Liver (tissue), 9 donors: ENCODE data around the gene ADAM10. TPM values are rescaled to one million over a fixed set of nuclear protein-coding genes. Genes with fewer than 3 reads are reported as not detected.

ENCODE experiments used
- DNase-seq: peaks from one replicate; pipeline ENCODE4 v3.0.0-alpha.2; 2017; ENCODE audit warnings: low spot score
- H3K27ac ChIP-seq, 2 donors: one replicate each; pipeline ENCODE4 v1.7.0; 2013; ENCODE audit warnings: inconsistent platforms in 2 of 2, low read length in 2 of 2, control low read depth in 1 of 2, low read depth in 1 of 2, mild to moderate bottlenecking in 1 of 2
- H3K27me3 ChIP-seq, 4 donors: one replicate each; pipeline versions ENCODE4 v1.6.1 to v1.7.0; 2013; ENCODE audit warnings: low read length in 3 of 4, inconsistent platforms in 1 of 4, mild to moderate bottlenecking in 1 of 4, moderate library complexity in 1 of 4; ENCODE audit not compliant: control insufficient read depth in 4 of 4, insufficient read depth in 4 of 4
- H3K36me3 ChIP-seq, 4 donors: one replicate each; pipeline versions ENCODE4 v1.6.1 to v1.7.0; 2013; ENCODE audit warnings: low read length in 3 of 4, mild to moderate bottlenecking in 3 of 4, low read depth in 1 of 4, moderate library complexity in 1 of 4; ENCODE audit not compliant: control insufficient read depth in 4 of 4, insufficient read depth in 3 of 4
- H3K4me1 ChIP-seq, 4 donors: one replicate each; pipeline versions ENCODE4 v1.6.1 to v1.7.0; 2013; ENCODE audit warnings: low read length in 3 of 4, mild to moderate bottlenecking in 3 of 4, moderate library complexity in 1 of 4; ENCODE audit not compliant: control insufficient read depth in 4 of 4, insufficient read depth in 4 of 4
- H3K4me3 ChIP-seq, 3 donors: one replicate each; pipeline versions ENCODE4 v1.6.1 to v1.7.0; 2013; ENCODE audit warnings: low read length in 3 of 3, control low read depth in 1 of 3, low read depth in 1 of 3, mild to moderate bottlenecking in 1 of 3
- H3K9ac ChIP-seq, 2 donors: one replicate each; pipeline ENCODE4 v1.7.0; 2013; ENCODE audit warnings: low read length in 2 of 2, mild to moderate bottlenecking in 2 of 2, moderate library complexity in 2 of 2, control low read depth in 1 of 2, low read depth in 1 of 2
- H3K9me3 ChIP-seq, 4 donors: one replicate each; pipeline versions ENCODE4 v1.6.1 to v1.7.0; 2013; ENCODE audit warnings: low read length in 3 of 4; ENCODE audit not compliant: control insufficient read depth in 4 of 4
- FOXA1 ChIP-seq: IDR thresholded peaks from 2 replicates; pipeline ENCODE4 v1.6.1; 2016; ENCODE audit warnings: antibody characterized with exemption
- GABPA ChIP-seq, 2 donors: IDR thresholded peaks in 1 of 2; conservative IDR thresholded peaks in 1 of 2; 2 replicates each; pipeline ENCODE4 v1.6.1; 2016; ENCODE audit warnings: antibody characterized with exemption in 2 of 2, mild to moderate bottlenecking in 1 of 2, moderate library complexity in 1 of 2
- HNF4G ChIP-seq: IDR thresholded peaks from 2 replicates; pipeline ENCODE4 v1.6.1; 2016; ENCODE audit warnings: antibody characterized with exemption
- MAX ChIP-seq: IDR thresholded peaks from 2 replicates; pipeline ENCODE4 v1.6.1; 2016; ENCODE audit warnings: antibody characterized with exemption
- NR2F2 ChIP-seq: IDR thresholded peaks from 2 replicates; pipeline ENCODE4 v1.6.1; 2016; ENCODE audit warnings: antibody characterized with exemption
- RXRA ChIP-seq, 2 donors: IDR thresholded peaks; 2 replicates each; pipeline ENCODE4 v1.6.1; 2017 to 2018; ENCODE audit warnings: antibody characterized with exemption in 2 of 2, mild to moderate bottlenecking in 1 of 2
- SP1 ChIP-seq: IDR thresholded peaks from 2 replicates; pipeline ENCODE4 v1.6.1; 2018; ENCODE audit warnings: antibody characterized with exemption, mild to moderate bottlenecking
- TAF1 ChIP-seq: conservative IDR thresholded peaks from 2 replicates; pipeline ENCODE4 v1.6.1; 2016; ENCODE audit warnings: antibody characterized with exemption, mild to moderate bottlenecking
- WGBS: extraction: QIAGEN DNeasy Blood & Tissue Kit; methylation state at CpG from one replicate; pipeline ENCODE4 v1.1.7; 2013; 5-methylcytosine and 5-hydroxymethylcytosine counted together
- polyA plus RNA-seq, 2 donors: library from polyadenylated mRNA; stranded (reverse) in 1 of 2; unstranded in 1 of 2; fragments of 200-250 nt in 1 of 2; fragments of >200 nt in 1 of 2; fragmentation: Nextera tagmentation in 1 of 2; extraction: Ambion mirVana in 1 of 2; gene quantifications; one replicate each; pipeline versions ENCODE4 v1.2.1 to v1.2.3, GENCODE V29; 2013 to 2015
- total RNA-seq, 2 donors: library from RNA; depleted of rRNA; stranded (reverse); fragments of >200 nt; gene quantifications; one replicate each; pipeline ENCODE4 v1.2.3, GENCODE V29; 2014
- TF ChIP-seq, protein P1 (sequence below): IDR thresholded peaks from 2 replicates; pipeline ENCODE4 v1.6.1; 2016; ENCODE audit warnings: antibody characterized with exemption, mild to moderate bottlenecking
- TF ChIP-seq, protein P2 (sequence below): IDR thresholded peaks from 2 replicates; pipeline ENCODE4 v1.6.1; 2016; ENCODE audit warnings: antibody characterized with exemption
- TF ChIP-seq, protein P3 (sequence below): IDR thresholded peaks from 2 replicates; pipeline ENCODE4 v1.6.1; 2016; ENCODE audit warnings: antibody characterized with exemption
- donor health status: healthy.
- donor health status: healthy.
- donor health status: healthy.
- donor health status: healthy.
- donor health status: healthy.

The ADAM10 gene
- total and polyA plus RNA-seq, 4 donors: 12.6 to 55.6 (median 34.6) TPM

DNA sequence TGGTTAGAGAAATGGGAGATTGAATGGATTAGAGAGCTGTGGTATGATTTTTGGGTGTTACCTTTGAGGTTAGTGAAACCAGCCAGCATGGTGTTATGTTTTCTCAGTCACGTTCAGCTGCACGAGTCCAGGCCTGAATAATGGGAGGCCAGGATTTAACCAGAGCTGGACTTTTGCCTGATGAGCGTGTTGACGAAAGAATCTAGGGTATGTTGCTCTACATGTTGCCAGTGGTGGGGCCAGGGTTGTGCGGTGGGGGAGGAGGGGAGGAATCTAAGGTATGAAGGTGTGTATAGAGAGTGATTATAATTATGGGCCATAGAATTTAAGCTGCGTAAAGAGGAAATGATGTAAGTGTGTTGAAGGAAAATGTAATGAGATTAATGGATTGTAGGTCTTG, 44.4 kb upstream of the ADAM10 start:
- Histone ChIP-seq H3K4me3 (no peak overlapping the region), H3K27me3 (no peaks in the 10 kb centered on the region), H3K4me1 (no peaks in the 10 kb centered on the region), H3K27ac (no peak overlapping the region), H3K36me3 (no peaks in the 10 kb centered on the region), H3K9me3 (no peaks in the 10 kb centered on the region), H3K9ac (no peak overlapping the region)
- 91% methylated on average over 6 of the region's 6 CpGs for WGBS
- peak; percentile 33 for DNase-seq
- TF ChIP-seq, protein P1, sequence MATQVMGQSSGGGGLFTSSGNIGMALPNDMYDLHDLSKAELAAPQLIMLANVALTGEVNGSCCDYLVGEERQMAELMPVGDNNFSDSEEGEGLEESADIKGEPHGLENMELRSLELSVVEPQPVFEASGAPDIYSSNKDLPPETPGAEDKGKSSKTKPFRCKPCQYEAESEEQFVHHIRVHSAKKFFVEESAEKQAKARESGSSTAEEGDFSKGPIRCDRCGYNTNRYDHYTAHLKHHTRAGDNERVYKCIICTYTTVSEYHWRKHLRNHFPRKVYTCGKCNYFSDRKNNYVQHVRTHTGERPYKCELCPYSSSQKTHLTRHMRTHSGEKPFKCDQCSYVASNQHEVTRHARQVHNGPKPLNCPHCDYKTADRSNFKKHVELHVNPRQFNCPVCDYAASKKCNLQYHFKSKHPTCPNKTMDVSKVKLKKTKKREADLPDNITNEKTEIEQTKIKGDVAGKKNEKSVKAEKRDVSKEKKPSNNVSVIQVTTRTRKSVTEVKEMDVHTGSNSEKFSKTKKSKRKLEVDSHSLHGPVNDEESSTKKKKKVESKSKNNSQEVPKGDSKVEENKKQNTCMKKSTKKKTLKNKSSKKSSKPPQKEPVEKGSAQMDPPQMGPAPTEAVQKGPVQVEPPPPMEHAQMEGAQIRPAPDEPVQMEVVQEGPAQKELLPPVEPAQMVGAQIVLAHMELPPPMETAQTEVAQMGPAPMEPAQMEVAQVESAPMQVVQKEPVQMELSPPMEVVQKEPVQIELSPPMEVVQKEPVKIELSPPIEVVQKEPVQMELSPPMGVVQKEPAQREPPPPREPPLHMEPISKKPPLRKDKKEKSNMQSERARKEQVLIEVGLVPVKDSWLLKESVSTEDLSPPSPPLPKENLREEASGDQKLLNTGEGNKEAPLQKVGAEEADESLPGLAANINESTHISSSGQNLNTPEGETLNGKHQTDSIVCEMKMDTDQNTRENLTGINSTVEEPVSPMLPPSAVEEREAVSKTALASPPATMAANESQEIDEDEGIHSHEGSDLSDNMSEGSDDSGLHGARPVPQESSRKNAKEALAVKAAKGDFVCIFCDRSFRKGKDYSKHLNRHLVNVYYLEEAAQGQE: no peak
- TF ChIP-seq, protein P2, sequence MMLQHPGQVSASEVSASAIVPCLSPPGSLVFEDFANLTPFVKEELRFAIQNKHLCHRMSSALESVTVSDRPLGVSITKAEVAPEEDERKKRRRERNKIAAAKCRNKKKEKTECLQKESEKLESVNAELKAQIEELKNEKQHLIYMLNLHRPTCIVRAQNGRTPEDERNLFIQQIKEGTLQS: no peak
- no peak for TF ChIP-seq GABPA (IDR thresholded peaks at IDR 0.05 in 1 of 2, conservative IDR thresholded peaks at IDR 0.05 in 1 of 2)
- TF ChIP-seq SP1: no peak
- no peak for TF ChIP-seq NR2F2
- TF ChIP-seq HNF4G: no peak

GRCh38 chr15:58788056-58788710, 38.7 kb upstream of the ADAM10 start:
- Histone ChIP-seq H3K9me3 (no peaks in the 10 kb centered on the region), H3K4me3 (no peak overlapping the region), H3K4me1 (no peaks in the 10 kb centered on the region), H3K36me3 (no peaks in the 10 kb centered on the region), H3K9ac (no peak overlapping the region), H3K27me3 (no peaks in the 10 kb centered on the region), H3K27ac (no peak overlapping the region)
- WGBS: 96% methylated on average over 3 of the region's 3 CpGs
- no peak for DNase-seq
- TF ChIP-seq HNF4G: no peak
- TF ChIP-seq MAX: no peak
- TF ChIP-seq, protein P1: no peak

DNA sequence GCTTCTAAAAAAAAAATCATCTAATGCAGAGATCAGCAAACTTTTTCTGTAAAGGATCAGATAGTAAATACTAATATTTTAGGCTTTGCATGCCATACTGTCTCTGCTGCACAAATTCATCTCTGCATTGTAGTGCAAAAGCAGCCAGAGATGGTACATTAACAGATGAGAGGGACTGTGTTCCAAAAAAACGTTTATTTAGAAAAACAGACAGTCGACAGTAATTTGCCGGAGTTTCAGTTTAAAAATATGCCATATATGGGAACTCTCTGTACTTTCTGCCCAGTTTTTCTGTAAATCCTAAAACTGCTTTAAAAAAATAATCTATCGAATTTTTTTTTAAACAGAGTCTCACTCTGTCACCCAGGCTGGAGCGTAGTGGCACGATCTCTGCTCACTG, 35.8 kb upstream of the ADAM10 start:
- H3K4me3 ChIP-seq: no peak overlapping the region
- TF ChIP-seq, protein P1: no peak
- TF ChIP-seq RXRA (IDR thresholded peaks at IDR 0.05) (no peak), GABPA (IDR thresholded peaks at IDR 0.05 in 1 of 2, conservative IDR thresholded peaks at IDR 0.05 in 1 of 2) (no peak), NR2F2 (no peak), TAF1 (no peak), HNF4G (no peak), FOXA1 (no peak), MAX (no peak)
- TF ChIP-seq, protein P3, sequence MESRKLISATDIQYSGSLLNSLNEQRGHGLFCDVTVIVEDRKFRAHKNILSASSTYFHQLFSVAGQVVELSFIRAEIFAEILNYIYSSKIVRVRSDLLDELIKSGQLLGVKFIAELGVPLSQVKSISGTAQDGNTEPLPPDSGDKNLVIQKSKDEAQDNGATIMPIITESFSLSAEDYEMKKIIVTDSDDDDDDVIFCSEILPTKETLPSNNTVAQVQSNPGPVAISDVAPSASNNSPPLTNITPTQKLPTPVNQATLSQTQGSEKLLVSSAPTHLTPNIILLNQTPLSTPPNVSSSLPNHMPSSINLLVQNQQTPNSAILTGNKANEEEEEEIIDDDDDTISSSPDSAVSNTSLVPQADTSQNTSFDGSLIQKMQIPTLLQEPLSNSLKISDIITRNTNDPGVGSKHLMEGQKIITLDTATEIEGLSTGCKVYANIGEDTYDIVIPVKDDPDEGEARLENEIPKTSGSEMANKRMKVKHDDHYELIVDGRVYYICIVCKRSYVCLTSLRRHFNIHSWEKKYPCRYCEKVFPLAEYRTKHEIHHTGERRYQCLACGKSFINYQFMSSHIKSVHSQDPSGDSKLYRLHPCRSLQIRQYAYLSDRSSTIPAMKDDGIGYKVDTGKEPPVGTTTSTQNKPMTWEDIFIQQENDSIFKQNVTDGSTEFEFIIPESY: no peak

More for the DNA sequence above, 35.8 kb upstream of the ADAM10 start:
- Histone ChIP-seq H3K27me3 (no peaks in the 10 kb centered on the region), H3K9ac (no peak overlapping the region), H3K36me3 (no peaks in the 10 kb centered on the region), H3K27ac (no peak overlapping the region), H3K4me1 (no peaks in the 10 kb centered on the region), H3K9me3 (no peaks in the 10 kb centered on the region)
- no peak for DNase-seq
- WGBS: 68% methylated on average over 6 of the region's 6 CpGs
